ENCODE data around the gene TNRC6C. TPM values are rescaled to one million over a fixed set of nuclear protein-coding genes. Genes with fewer than 3 reads are reported as not detected.

Gene TNRC6C
- total and polyA plus RNA-seq, 9 of the 15 experiments (the other 6 are each of a cell fraction or from before 2014, with no cell fraction given) = 0.20 to 4.9 (median 2.3) TPM

GRCh38 chr17:78137392-78138203, 179.1 kb downstream of the TNRC6C start (continued):
- TF ChIP-seq SMC3 (conservative IDR thresholded peaks at IDR 0.05; ENCODE audit: insufficient read depth, low read depth, low read length) = peak; percentile 35
- TF ChIP-seq SP1 (CRISPR knock-in tag; IDR thresholded peaks at IDR 0.05) = 0 out of 2 replicates have a peak, but pooled peaks have one; percentile 54
- no peak for TF ChIP-seq SMARCB1 (IDR thresholded peaks at IDR 0.05; ENCODE audit: insufficient read length, low read depth)
- peak; percentile 81 for TF ChIP-seq ARID4B (CRISPR knock-in tag; IDR thresholded peaks at IDR 0.05)
- no peak for TF ChIP-seq RBBP5 (IDR thresholded peaks at IDR 0.05; ENCODE audit: borderline replicate concordance, insufficient read depth, low read length, poor library complexity, severe bottlenecking)
- TF ChIP-seq MAX (CRISPR knock-in tag; IDR thresholded peaks at IDR 0.05) = peak; percentile 85
- TF ChIP-seq KDM1A (IDR thresholded peaks at IDR 0.05) = peak; percentile 5 to 14; a peak in 1 of 4 replicates
- 0 out of 2 replicates have a peak, but pooled peaks have one; percentile 49 for TF ChIP-seq HSF4 (CRISPR knock-in tag; IDR thresholded peaks at IDR 0.05; ENCODE audit: borderline replicate concordance)
- TF ChIP-seq ARID1B (IDR thresholded peaks at IDR 0.05) = peak; percentile 61; the same call in 1 of the 2 replicates
- peak in 1 of 2 experiments; percentile 38; a peak in 1 of 4 replicates for TF ChIP-seq HDAC1 (IDR thresholded peaks at IDR 0.05)
- 0 out of 2 replicates have a peak, but pooled peaks have one; percentile 20 for TF ChIP-seq ETV1 (tag; conservative IDR thresholded peaks at IDR 0.05; ENCODE audit: low read depth)
- peak; percentile 82 for TF ChIP-seq HDAC2 (IDR thresholded peaks at IDR 0.05)
- no peak; a peak in 1 of 4 replicates for TF ChIP-seq NONO (IDR thresholded peaks at IDR 0.05; ENCODE audit: low read depth in 2 of 2, low read length in 1 of 2)
- TF ChIP-seq MTA3 (IDR thresholded peaks at IDR 0.05; ENCODE audit: borderline replicate concordance) = peak; percentile 88; the same call in 1 of the 2 replicates
- TF ChIP-seq HDGF (IDR thresholded peaks at IDR 0.05) = peak; percentile 29; the same call in 1 of the 2 replicates
- no peak; the same call in 1 of the 2 replicates for TF ChIP-seq ZBTB2 (IDR thresholded peaks at IDR 0.05)
- TF ChIP-seq ZBED1 (IDR thresholded peaks at IDR 0.05) = 0 out of 2 replicates have a peak, but pooled peaks have one; percentile 28
- TF ChIP-seq SAP30 (IDR thresholded peaks at IDR 0.05; ENCODE audit: borderline replicate concordance, insufficient read depth, low read depth, low read length, poor library complexity, severe bottlenecking) = peak; percentile 13
